ENCODE data around the gene UBB. TPM values are rescaled to one million over a fixed set of nuclear protein-coding genes. Genes with fewer than 3 reads are reported as not detected.

UBB gene
- total RNA-seq, 1 donor from 2014 or later, result 1,783 TPM

DNA sequence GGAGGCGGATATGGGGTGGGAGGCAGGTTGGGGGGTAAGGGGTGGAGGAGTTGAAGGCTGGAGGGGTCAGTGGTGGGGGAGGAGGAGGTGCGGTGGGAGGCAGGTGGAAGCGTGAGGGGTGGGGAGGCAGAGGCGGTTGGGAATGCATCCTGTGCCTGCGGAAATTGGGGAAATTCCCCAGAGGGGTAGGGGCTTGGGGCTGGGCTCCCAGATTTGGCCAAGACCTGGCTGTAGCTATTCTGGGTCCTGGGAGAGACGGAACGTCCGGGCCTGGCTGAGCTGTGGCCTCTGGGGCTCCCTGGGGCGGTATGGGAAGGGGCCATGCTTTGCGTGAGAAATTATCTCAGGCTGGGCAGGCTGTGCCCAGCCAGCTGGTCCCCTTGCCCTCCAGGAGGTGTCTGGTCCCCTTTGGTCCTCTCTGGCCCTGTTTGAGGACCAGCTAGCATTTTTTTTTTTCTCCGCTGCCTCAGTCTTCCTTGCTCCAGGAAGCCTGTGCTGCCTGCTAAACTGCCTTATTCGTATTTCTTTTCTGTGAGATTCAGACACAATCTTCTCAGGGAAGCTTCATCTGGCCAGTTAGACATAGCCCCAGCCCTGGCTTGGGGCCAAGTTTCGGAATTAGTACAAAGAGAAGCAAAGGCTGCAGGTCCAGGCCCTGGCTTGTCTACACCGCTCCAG lies 27.2 kb downstream of the UBB start:
- Histone ChIP-seq H3K79me2 (ENCODE audit: insufficient read depth, low read length) (no peaks in the 10 kb centered on the region), H4K20me1 (ENCODE audit: insufficient read depth, low read length) (no peaks in the 10 kb centered on the region), H3K9me3 (ENCODE audit: insufficient read depth, low read depth, low read length) (no peaks in the 10 kb centered on the region), H3K9ac (ENCODE audit: low read length) (no peak overlapping the region), H3K4me2 (ENCODE audit: low read length) (peak overlapping the region; percentile 47), H3K4me3 (ENCODE audit: insufficient read depth, low read depth, low read length) (no peak overlapping the region), H3K27me3 (ENCODE audit: insufficient read depth, low read length) (no peaks in the 10 kb centered on the region), H2AFZ (ENCODE audit: low read depth, low read length) (peak overlapping the region; percentile 16), H3K4me1 (ENCODE audit: insufficient read depth, low read length) (peaks cover 5% of the 10 kb centered on the region), H3K36me3 (ENCODE audit: insufficient read depth, low read length) (no peaks in the 10 kb centered on the region), H3K27ac (ENCODE audit: low read depth, low read length) (no peak overlapping the region)
- peaks cover 3% of the 10 kb centered on the region for H3K4me1 Mint-ChIP-seq (ENCODE audit: low read depth, unreplicated experiment)
- H3K27me3 Mint-ChIP-seq (ENCODE audit: low read depth, unreplicated experiment), result no peaks in the 10 kb centered on the region
- no peak for TF ChIP-seq EZH2 (IDR thresholded peaks at IDR 0.05; ENCODE audit: insufficient read depth, low read length)
- TF ChIP-seq, protein P1, sequence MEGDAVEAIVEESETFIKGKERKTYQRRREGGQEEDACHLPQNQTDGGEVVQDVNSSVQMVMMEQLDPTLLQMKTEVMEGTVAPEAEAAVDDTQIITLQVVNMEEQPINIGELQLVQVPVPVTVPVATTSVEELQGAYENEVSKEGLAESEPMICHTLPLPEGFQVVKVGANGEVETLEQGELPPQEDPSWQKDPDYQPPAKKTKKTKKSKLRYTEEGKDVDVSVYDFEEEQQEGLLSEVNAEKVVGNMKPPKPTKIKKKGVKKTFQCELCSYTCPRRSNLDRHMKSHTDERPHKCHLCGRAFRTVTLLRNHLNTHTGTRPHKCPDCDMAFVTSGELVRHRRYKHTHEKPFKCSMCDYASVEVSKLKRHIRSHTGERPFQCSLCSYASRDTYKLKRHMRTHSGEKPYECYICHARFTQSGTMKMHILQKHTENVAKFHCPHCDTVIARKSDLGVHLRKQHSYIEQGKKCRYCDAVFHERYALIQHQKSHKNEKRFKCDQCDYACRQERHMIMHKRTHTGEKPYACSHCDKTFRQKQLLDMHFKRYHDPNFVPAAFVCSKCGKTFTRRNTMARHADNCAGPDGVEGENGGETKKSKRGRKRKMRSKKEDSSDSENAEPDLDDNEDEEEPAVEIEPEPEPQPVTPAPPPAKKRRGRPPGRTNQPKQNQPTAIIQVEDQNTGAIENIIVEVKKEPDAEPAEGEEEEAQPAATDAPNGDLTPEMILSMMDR (IDR thresholded peaks at IDR 0.05; ENCODE audit: insufficient read depth, low read depth, low read length), result no peak
- no peak overlapping the region for H3K4me3 Mint-ChIP-seq (ENCODE audit: unreplicated experiment)
- FAIRE-seq, result no peak
- peak overlapping the region; percentile 10 for H3K27ac Mint-ChIP-seq (ENCODE audit: unreplicated experiment)
- peak; percentile 26 for DNase-seq (ENCODE audit: low read depth)
- H3K9me3 Mint-ChIP-seq (ENCODE audit: unreplicated experiment), result no peaks in the 10 kb centered on the region
- peaks cover 2% of the 10 kb centered on the region for H3K36me3 Mint-ChIP-seq (ENCODE audit: low read depth, unreplicated experiment)

DNA sequence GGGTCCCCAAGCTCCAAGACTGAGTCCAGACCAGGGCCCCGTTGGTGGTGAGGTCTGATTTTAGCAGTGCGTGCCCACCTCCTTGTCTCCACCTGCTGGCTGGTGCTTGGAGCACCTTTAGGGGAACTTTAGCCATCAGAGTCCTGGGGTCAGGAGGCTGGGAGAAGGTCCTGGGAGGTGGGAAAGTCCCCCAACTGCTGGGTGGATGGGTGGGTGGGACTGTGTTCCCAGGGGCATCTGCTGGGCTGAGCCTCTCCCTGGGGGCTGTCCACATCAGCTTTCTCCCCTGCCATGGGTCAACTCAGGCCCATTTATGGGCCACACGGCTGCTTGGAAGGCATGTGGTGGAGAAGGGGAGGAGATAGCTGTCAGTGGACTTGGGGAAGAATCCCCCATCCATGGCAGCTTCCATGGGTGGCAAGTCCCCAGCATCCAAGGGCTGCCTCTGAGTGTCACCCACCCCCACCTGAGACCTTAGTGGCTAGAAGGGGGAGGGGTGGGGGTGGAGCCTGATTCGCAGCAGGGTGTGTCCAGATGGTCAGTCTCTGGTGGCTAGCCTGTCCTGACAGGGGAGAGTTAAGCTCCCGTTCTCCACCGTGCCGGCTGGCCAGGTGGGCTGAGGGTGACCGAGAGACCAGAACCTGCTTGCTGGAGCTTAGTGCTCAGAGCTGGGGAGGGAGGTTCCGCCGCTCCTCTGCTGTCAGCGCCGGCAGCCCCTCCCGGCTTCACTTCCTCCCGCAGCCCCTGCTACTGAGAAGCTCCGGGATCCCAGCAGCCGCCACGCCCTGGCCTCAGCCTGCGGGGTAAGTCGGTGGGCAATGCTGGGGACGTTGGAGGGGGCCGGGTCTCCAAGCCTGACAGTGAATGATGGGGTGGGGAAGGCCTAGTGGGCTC lies 34.4 kb downstream of the UBB start, which contains the start of gene TRPV2:
Gene TRPV2 (plus strand): TSS at position 541 of the 894 bp plus-strand sequence. CDS start 2,098 bp downstream, outside the sequence.
- Histone ChIP-seq H2AFZ (ENCODE audit: low read depth, low read length) (peak within 1 kb of the TSS; percentile 67), H3K4me1 (ENCODE audit: insufficient read depth, low read length) (peaks cover 38% of the 10 kb centered on the region), H3K9ac (ENCODE audit: low read length) (peak within 1 kb of the TSS; percentile 76), H3K4me3 (ENCODE audit: insufficient read depth, low read depth, low read length) (peak within 1 kb of the TSS; percentile 64), H4K20me1 (ENCODE audit: insufficient read depth, low read length) (peaks cover 3% of the 10 kb centered on the region), H3K4me2 (ENCODE audit: low read length) (peak within 1 kb of the TSS; percentile 88), H3K36me3 (ENCODE audit: insufficient read depth, low read length) (no peaks in the 10 kb centered on the region), H3K27ac (ENCODE audit: low read depth, low read length) (peak within 1 kb of the TSS; percentile 52), H3K79me2 (ENCODE audit: insufficient read depth, low read length) (peaks cover 19% of the 10 kb centered on the region), H3K27me3 (ENCODE audit: insufficient read depth, low read length) (no peaks in the 10 kb centered on the region), H3K9me3 (ENCODE audit: insufficient read depth, low read depth, low read length) (no peaks in the 10 kb centered on the region)
- Mint-ChIP-seq H3K27me3 (ENCODE audit: low read depth, unreplicated experiment) (no peaks in the 10 kb centered on the region), H3K27ac (ENCODE audit: unreplicated experiment) (no peak within 1 kb of the TSS), H3K4me1 (ENCODE audit: low read depth, unreplicated experiment) (peaks cover 26% of the 10 kb centered on the region), H3K4me3 (ENCODE audit: unreplicated experiment) (no peak within 1 kb of the TSS), H3K36me3 (ENCODE audit: low read depth, unreplicated experiment) (peaks cover 2% of the 10 kb centered on the region), H3K9me3 (ENCODE audit: unreplicated experiment) (no peaks in the 10 kb centered on the region)
- TF ChIP-seq EZH2 (IDR thresholded peaks at IDR 0.05; ENCODE audit: insufficient read depth, low read length), result no peak
- TF ChIP-seq, protein P1 (IDR thresholded peaks at IDR 0.05; ENCODE audit: insufficient read depth, low read depth, low read length), result no peak
- no peak for FAIRE-seq
- no peak for DNase-seq (ENCODE audit: low read depth)
